ENCODE data around the gene LRRK2.
"Not testable (repeated sequence)": the region's sequence is repeated elsewhere in the genome, so short reads cannot be mapped to it uniquely, and the experiment has no call there.

LRRK2 gene

GRCh38 chr12:40215982-40216381, 8.8 kb upstream of the LRRK2 start:
- no peak for DNase-seq

GRCh38 chr12:40216516-40217288, 8.1 kb upstream of the LRRK2 start:
- no peak for DNase-seq

GRCh38 chr12:40219760-40220159, 5.0 kb upstream of the LRRK2 start:
- no peak for DNase-seq

- DNase-seq, result no peak
Observed at GRCh38 chr12:40222247-40222646, 2.5 kb upstream of the LRRK2 start.

GRCh38 chr12:40223646-40224045, 1.2 kb upstream of the LRRK2 start:
- no peak for DNase-seq

GRCh38 chr12:40225337-40225983, 663 bp downstream of the LRRK2 start:
- no peak for DNase-seq

GRCh38 chr12:40225984-40226602, 1.3 kb downstream of the LRRK2 start:
- DNase-seq, result no peak

- peak; percentile 59 for DNase-seq
Observed at GRCh38 chr12:40226705-40227104, 1.9 kb downstream of the LRRK2 start.

GRCh38 chr12:40227447-40227846, 2.6 kb downstream of the LRRK2 start:
- DNase-seq, result no peak

GRCh38 chr12:40228727-40229126, 3.9 kb downstream of the LRRK2 start:
- no peak for DNase-seq

GRCh38 chr12:40229690-40230651, 5.2 kb downstream of the LRRK2 start:
- DNase-seq, result no peak

GRCh38 chr12:40232602-40233001, 7.8 kb downstream of the LRRK2 start:
- no peak for DNase-seq

- DNase-seq, result no peak
Observed at GRCh38 chr12:40233741-40234367, 9.1 kb downstream of the LRRK2 start.

GRCh38 chr12:40236357-40236850, 11.6 kb downstream of the LRRK2 start:
- DNase-seq, result no peak

- no peak for DNase-seq
Observed at GRCh38 chr12:40238266-40238902, 13.6 kb downstream of the LRRK2 start.

GRCh38 chr12:40238979-40239378, 14.2 kb downstream of the LRRK2 start:
- DNase-seq, result no peak

GRCh38 chr12:40240779-40241178, 16.0 kb downstream of the LRRK2 start:
- no peak for DNase-seq

- DNase-seq, result no peak
Observed at GRCh38 chr12:40241741-40242140, 16.9 kb downstream of the LRRK2 start.

GRCh38 chr12:40244526-40245156, 19.8 kb downstream of the LRRK2 start:
- not testable (repeated sequence) for DNase-seq

GRCh38 chr12:40248034-40248433, 23.2 kb downstream of the LRRK2 start:
- DNase-seq, result no peak

Data from fibroblast of skin of back (primary cell).